Tibial nerve (tissue), 4 donors: ENCODE measurements around the gene JOSD1.

Experiments
- EP300 ChIP-seq, 2 donors: sonication (generic); formaldehyde crosslinking; IDR thresholded peaks; one replicate each; pipeline ENCODE4 v1.6.1; 2017; ENCODE audit warnings: antibody characterized with exemption in 2 of 2, mild to moderate bottlenecking in 1 of 2
- POLR2A ChIP-seq, 2 donors: fragments of 450-650 bp; IDR thresholded peaks; one replicate each; pipeline ENCODE4 v1.6.1; 2017; ENCODE audit warnings: antibody characterized with exemption in 2 of 2, mild to moderate bottlenecking in 2 of 2, moderate library complexity in 2 of 2
- TF ChIP-seq, protein P1 (sequence below), 5 experiments: fragments of 200-600 bp in 3 of 5; fragments of 450-650 bp in 2 of 5; sonication (generic) in 3 of 5; IDR thresholded peaks; one replicate each; pipeline ENCODE4 v1.5.1; 2016 to 2019; ENCODE audit warnings: antibody characterized with exemption in 5 of 5, mild to moderate bottlenecking in 3 of 5, moderate library complexity in 2 of 5

- TF ChIP-seq, protein P1, sequence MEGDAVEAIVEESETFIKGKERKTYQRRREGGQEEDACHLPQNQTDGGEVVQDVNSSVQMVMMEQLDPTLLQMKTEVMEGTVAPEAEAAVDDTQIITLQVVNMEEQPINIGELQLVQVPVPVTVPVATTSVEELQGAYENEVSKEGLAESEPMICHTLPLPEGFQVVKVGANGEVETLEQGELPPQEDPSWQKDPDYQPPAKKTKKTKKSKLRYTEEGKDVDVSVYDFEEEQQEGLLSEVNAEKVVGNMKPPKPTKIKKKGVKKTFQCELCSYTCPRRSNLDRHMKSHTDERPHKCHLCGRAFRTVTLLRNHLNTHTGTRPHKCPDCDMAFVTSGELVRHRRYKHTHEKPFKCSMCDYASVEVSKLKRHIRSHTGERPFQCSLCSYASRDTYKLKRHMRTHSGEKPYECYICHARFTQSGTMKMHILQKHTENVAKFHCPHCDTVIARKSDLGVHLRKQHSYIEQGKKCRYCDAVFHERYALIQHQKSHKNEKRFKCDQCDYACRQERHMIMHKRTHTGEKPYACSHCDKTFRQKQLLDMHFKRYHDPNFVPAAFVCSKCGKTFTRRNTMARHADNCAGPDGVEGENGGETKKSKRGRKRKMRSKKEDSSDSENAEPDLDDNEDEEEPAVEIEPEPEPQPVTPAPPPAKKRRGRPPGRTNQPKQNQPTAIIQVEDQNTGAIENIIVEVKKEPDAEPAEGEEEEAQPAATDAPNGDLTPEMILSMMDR (IDR thresholded peaks at IDR 0.05) = no peak
- TF ChIP-seq EP300 (IDR thresholded peaks at IDR 0.05) (no peak), POLR2A (IDR thresholded peaks at IDR 0.05) (no peak)
These were observed 15.8 kb downstream of the JOSD1 start for GRCh38 chr22:38684895-38685294.
